ENCODE data around the gene CPNE9. TPM values are rescaled to one million over a fixed set of nuclear protein-coding genes. Genes with fewer than 3 reads are reported as not detected.

CPNE9 gene
- total RNA-seq, 1 experiment from 2014 or later, result 3.5 TPM

GRCh38 chr3:9664119-9664751, 39.4 kb upstream of the CPNE9 start:
- H4K5ac ChIP-seq (ENCODE audit: insufficient read length, low read depth, low read length), result no peak overlapping the region
- no peak overlapping the region for H3K9ac ChIP-seq (ENCODE audit: extremely low read depth, insufficient read length, low read length)
- no peak overlapping the region for H3K4me2 ChIP-seq (ENCODE audit: insufficient read depth, insufficient read length, low read length)
- H3K79me1 ChIP-seq (ENCODE audit: insufficient read depth, low read depth, low read length, poor library complexity, severe bottlenecking), result no peaks in the 10 kb centered on the region
- H3K4me1 ChIP-seq (ENCODE audit: insufficient read depth, low read length), result no peaks in the 10 kb centered on the region
- no peak overlapping the region for H3K27ac ChIP-seq (ENCODE audit: insufficient read length, low read depth, low read length)
- no peaks in the 10 kb centered on the region for H3K79me2 ChIP-seq (ENCODE audit: insufficient read depth, low read length)
- H3K36me3 Mint-ChIP-seq (ENCODE audit: insufficient read depth in 1 of 3, low read depth in 3 of 3), result peaks cover 22 to 75% (median 62%) of the 10 kb centered on the region in 3 experiments
- H2BK120ac ChIP-seq (ENCODE audit: low read depth, low read length, poor library complexity, severe bottlenecking), result no peak overlapping the region
- no peak overlapping the region for H4K91ac ChIP-seq (ENCODE audit: insufficient read length, low read depth, low read length)
- H2BK12ac ChIP-seq (ENCODE audit: insufficient read length, low read depth, low read length), result no peak overlapping the region
- no peak overlapping the region for H2BK20ac ChIP-seq (ENCODE audit: low read depth, low read length, poor library complexity, severe bottlenecking)
- no peak for DNase-seq
- WGBS (ENCODE audit: extremely low coverage, insufficient read length, low lambda C conversion rate), result no CpG with 5 or more reads among the region's 5 CpGs
- no peaks in the 10 kb centered on the region for H3K4me1 Mint-ChIP-seq
- TF ChIP-seq CTCF (conservative IDR thresholded peaks at IDR 0.05), result no peak
- no peak overlapping the region for H2BK15ac ChIP-seq (ENCODE audit: low read depth, low read length)
- H3K27me3 Mint-ChIP-seq (ENCODE audit: low read depth), result no peaks in the 10 kb centered on the region
- H2BK5ac ChIP-seq (ENCODE audit: insufficient read length, low read length), result no peak overlapping the region
- no peak overlapping the region for H3K4ac ChIP-seq (ENCODE audit: low read depth, low read length)
- H3K23me2 ChIP-seq (ENCODE audit: insufficient read length, low read depth, low read length, poor library complexity, severe bottlenecking), result no peaks in the 10 kb centered on the region
- H3K27ac Mint-ChIP-seq, result no peak overlapping the region
- H4K20me1 ChIP-seq (ENCODE audit: control insufficient read depth, insufficient read depth, insufficient read length), result no peaks in the 10 kb centered on the region
- no peak overlapping the region for H3K56ac ChIP-seq (ENCODE audit: insufficient read length, low read depth, low read length)
- H4K8ac ChIP-seq (replicated peaks; ENCODE audit: insufficient read length, low read depth, low read length), result no peak overlapping the region
- H3K9me3 Mint-ChIP-seq, result no peaks in the 10 kb centered on the region
- no peak overlapping the region for H2AFZ ChIP-seq (ENCODE audit: low read length)
- H3K18ac ChIP-seq (ENCODE audit: insufficient read length, low read depth, low read length), result no peak overlapping the region
- no peak overlapping the region for H3K23ac ChIP-seq (ENCODE audit: insufficient read length, low read depth, low read length)
- no peaks in the 10 kb centered on the region for H3K27me3 ChIP-seq (ENCODE audit: insufficient read depth, low read length)
- H3T11ph ChIP-seq (ENCODE audit: low read length), result no peak overlapping the region
- no peak overlapping the region for H2AK5ac ChIP-seq (ENCODE audit: insufficient read length, low read length)
- H3K4me3 Mint-ChIP-seq, result no peak overlapping the region
- H3K9me3 ChIP-seq (ENCODE audit: control insufficient read depth, low read depth, low read length), result no peaks in the 10 kb centered on the region
- H3K14ac ChIP-seq (ENCODE audit: insufficient read depth, low read length), result no peak overlapping the region

All from H9 (cell line).